ENCODE measurements around the gene ANKS6. TPM values are rescaled to one million over a fixed set of nuclear protein-coding genes. Genes with fewer than 3 reads are reported as not detected.
A peak's percentile ranks its signal among the peaks of the same experiment; 100 is the strongest.

ANKS6 gene
- total RNA-seq, 1 donor: 12.7 TPM

DNA sequence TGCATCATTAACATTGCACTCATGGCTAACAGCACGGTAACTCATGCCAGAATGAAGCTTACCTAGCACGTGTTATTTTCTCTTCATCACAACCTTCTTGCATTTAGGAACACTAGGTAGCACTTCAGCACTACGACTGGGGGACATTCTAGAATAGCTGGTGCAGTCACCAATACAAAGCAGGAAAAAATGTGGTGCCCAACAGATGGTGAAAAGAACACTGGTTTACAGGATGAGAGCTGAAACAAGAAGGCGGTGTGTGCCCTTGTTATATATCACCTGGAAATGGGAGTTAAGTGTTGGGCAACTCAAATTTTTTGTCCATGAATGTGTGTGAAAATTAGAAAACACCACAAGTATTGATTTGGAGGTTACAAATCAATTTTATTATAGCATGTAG, 41.2 kb upstream of the ANKS6 start:
- H3K4me3 ChIP-seq (ENCODE audit: low read depth, low read length): no peak overlapping the region
- no peak for DNase-seq (ENCODE audit: low read depth)
- TF ChIP-seq, protein P1, sequence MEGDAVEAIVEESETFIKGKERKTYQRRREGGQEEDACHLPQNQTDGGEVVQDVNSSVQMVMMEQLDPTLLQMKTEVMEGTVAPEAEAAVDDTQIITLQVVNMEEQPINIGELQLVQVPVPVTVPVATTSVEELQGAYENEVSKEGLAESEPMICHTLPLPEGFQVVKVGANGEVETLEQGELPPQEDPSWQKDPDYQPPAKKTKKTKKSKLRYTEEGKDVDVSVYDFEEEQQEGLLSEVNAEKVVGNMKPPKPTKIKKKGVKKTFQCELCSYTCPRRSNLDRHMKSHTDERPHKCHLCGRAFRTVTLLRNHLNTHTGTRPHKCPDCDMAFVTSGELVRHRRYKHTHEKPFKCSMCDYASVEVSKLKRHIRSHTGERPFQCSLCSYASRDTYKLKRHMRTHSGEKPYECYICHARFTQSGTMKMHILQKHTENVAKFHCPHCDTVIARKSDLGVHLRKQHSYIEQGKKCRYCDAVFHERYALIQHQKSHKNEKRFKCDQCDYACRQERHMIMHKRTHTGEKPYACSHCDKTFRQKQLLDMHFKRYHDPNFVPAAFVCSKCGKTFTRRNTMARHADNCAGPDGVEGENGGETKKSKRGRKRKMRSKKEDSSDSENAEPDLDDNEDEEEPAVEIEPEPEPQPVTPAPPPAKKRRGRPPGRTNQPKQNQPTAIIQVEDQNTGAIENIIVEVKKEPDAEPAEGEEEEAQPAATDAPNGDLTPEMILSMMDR (IDR thresholded peaks at IDR 0.05; ENCODE audit: insufficient read depth, low read length): no peak

DNA sequence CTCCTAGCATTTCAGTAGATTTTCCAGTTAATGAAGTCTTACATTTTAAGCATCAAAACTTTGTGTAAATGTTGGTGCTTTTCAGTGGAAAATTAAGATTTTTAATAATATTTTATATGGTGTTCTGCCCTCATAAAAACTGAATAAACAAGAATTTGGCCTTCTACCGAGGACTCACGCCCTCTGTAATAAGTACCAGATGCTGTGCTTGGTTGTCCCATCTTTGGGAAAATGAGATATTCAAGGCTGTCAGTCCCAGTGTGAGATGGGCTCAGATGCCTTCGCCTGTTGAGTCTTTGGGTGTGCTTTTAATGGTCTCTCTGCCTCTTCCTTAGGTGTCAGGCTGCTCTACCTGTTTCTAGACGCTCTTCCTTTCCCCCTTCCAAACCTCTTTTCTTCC, 39.9 kb upstream of the ANKS6 start:
- TF ChIP-seq, protein P1 (IDR thresholded peaks at IDR 0.05; ENCODE audit: insufficient read depth, low read length): no peak
- DNase-seq (ENCODE audit: low read depth): no peak
- no peak overlapping the region for H3K4me3 ChIP-seq (ENCODE audit: low read depth, low read length)

DNA sequence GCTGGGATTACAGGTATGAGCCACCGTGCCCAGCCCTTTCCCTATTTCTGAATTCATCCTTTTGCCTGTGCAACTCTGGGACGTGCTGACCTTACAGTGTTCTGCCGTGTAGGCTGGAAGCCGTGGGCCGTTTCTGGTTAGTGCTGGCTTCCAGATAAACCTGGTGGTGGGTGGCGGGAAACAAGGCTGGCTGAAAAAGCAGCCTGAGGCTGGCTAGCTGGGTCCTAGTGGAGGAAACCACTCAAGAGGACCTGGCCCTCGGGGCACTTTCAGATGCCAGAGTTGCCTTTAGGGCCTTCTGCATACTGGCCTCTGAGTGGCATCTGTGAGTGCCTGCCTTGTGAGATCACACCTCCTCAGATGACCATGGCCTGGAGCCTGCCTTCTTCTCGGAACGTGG, 38.0 kb upstream of the ANKS6 start:
- DNase-seq (ENCODE audit: low read depth): no peak
- no peak overlapping the region for H3K4me3 ChIP-seq (ENCODE audit: low read depth, low read length)
- TF ChIP-seq, protein P1 (IDR thresholded peaks at IDR 0.05; ENCODE audit: insufficient read depth, low read length): no peak

DNA sequence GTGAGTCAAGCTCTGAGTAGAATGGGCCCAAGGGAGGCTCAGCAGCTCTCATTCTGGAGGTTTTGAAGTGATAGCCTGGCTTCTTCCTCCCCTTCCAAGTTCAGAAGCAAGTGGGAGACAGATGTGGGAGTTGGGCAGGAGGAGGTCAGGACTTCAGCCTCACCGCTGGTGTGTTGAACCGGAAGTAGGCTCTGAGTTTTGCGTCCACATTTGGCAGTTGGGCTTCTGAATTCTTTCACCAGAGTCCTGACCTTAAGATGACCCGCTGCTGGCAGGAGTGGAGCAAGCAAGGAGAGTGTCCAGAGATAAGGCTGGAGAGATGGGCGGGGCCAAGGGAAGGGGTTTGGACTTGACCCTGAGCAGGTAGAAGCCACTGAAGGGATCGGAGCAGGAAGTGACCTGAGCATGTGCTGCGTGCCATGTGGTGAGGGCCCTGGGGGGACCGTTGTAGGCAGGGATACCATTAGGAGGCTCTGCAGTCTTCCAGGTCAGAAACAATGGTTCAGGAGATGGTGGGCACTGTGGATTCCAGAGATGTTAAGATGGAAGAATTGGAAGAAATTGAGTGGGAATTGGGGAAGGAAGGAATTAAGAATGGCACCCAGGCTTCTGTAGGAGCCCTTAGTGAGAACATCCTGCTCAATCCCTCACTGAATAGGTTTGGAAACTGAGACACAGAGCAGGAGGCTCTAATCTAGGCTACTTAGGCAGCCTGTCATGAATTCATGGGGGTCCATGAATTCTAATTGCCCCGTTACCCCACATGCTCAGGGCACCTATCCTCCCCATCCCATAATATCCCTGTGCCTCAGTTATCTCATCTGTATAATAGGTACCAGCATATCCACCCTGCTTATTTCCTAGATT, 37.0 kb upstream of the ANKS6 start:
- TF ChIP-seq, protein P1 (IDR thresholded peaks at IDR 0.05; ENCODE audit: insufficient read depth, low read length): no peak
- no peak overlapping the region for H3K4me3 ChIP-seq (ENCODE audit: low read depth, low read length)
- peak; percentile 67 for DNase-seq (ENCODE audit: low read depth)

DNA sequence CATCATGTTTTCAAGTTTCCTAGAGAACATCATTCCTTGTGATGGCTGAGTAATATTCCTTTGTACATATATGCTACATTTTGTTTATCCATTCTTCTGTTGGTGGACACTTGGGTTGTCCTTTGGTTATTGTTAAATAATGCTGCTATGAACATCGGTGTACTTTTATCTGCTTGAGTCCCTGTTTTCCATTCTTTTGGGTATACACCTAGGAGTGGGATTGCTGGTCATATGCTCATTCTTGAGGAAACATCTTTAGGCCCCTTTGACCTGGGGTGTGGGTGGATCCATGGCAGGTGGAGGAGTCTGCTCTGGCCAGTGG, 36.4 kb upstream of the ANKS6 start:
- DNase-seq (ENCODE audit: low read depth): no peak
- H3K4me3 ChIP-seq (ENCODE audit: low read depth, low read length): no peak overlapping the region
- TF ChIP-seq, protein P1 (IDR thresholded peaks at IDR 0.05; ENCODE audit: insufficient read depth, low read length): no peak

DNA sequence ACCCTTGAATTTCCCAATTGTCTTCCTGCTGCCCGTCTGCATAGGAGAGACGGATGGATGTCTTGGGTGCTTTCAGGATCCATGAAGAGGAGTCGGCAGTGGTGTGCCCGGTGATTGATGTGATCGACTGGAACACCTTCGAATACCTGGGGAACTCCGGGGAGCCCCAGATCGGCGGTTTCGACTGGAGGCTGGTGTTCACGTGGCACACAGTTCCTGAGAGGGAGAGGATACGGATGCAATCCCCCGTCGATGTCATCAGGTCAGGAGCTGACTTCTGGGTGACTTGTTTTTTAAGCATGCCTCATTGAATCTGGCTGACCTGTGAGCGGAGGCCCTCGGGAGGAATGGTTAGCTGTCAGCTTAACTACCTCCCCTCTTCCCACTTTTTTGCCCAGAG, 35.3 kb upstream of the ANKS6 start:
- DNase-seq (ENCODE audit: low read depth): no peak
- no peak overlapping the region for H3K4me3 ChIP-seq (ENCODE audit: low read depth, low read length)
- TF ChIP-seq, protein P1 (IDR thresholded peaks at IDR 0.05; ENCODE audit: insufficient read depth, low read length): no peak

DNA sequence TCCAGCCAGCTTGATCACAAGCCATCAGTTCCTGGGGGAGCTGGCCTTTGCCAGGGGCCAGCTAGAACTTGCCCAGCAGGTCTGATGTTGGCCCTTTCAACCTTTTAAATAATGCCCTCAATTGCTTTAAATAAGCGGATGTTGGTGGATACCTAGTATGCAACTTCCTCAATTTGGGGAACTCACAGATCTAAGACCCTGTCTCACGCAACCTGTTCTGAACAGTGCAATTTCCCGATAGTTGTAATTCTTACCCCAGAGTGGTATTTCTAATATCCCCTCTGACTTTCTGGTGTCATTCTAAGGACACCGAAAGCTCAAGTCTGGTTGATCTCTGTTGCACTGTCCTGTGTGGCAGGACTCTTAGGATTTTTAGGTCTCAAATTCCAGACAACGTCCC, 34.2 kb upstream of the ANKS6 start:
- DNase-seq (ENCODE audit: low read depth): no peak
- no peak overlapping the region for H3K4me3 ChIP-seq (ENCODE audit: low read depth, low read length)
- TF ChIP-seq, protein P1 (IDR thresholded peaks at IDR 0.05; ENCODE audit: insufficient read depth, low read length): no peak
